ENCODE measurements around the gene C1QL4. TPM values are rescaled to one million over a fixed set of nuclear protein-coding genes. Genes with fewer than 3 reads are reported as not detected.
"Not testable (repeated sequence)": the region's sequence is repeated elsewhere in the genome, so short reads cannot be mapped to it uniquely, and the experiment has no call there.

C1QL4 gene
- not detected for total RNA-seq
- long read RNA-seq: 0 reads

DNA sequence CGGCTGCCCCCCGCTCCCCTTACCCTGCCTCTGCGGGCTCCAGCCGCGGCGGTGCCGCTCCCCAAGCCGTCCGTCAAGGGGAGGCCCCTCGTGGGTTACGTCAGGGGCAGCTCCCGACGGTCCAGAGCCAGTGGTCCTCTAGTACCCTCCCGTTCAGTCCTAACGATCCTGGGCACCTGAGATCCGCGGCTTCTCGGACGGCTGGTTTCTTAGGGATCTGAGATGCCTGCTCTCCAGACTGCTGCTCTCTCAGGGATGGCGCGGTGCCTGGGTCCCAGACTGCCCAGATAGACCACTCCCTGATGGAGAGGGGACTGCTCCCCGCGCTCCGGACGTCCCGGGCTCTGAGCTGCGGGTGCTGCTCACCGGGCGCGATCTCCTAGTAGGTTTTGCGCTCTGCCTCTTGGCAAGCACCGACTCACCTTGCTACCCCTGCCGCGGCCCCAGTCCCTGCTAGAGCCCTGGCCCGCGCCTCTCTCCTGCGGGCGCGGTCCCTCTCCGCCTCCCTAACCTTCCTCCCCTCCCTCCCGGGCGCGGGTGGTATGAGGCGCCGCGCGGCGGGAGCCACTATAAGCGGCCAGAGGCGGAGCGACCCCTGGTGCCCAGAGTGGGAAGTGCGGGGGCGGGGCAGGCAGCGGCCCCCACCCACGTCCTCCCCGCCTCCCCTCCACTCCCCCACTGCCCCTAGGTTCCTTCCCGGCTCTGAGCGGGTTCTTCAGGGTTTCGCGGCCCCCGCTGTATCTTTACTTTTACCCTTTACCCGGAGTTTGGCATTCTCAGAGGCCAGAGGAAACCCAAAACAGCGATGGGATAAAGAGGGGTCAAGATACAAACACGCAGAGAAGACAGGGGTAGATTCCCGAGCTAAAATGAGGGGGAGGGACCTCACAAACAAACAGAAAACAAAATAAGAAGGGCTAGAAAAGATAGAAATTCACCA lies at the start of gene C1QL4:
C1QL4 (minus strand) TSS at position 544 of the 940 bp plus-strand sequence. CDS start 711 bp downstream, outside the sequence.
- intact Hi-C loops (cut with DNase I): loop anchor here in 1 of 2 donors (5.0 kb wide), 1 partner anchor 50 kb away; no protein-coding TSS in a partner anchor
- peak; percentile 87 for DNase-seq
- ATAC-seq: peak; percentile 85 to 89

DNA sequence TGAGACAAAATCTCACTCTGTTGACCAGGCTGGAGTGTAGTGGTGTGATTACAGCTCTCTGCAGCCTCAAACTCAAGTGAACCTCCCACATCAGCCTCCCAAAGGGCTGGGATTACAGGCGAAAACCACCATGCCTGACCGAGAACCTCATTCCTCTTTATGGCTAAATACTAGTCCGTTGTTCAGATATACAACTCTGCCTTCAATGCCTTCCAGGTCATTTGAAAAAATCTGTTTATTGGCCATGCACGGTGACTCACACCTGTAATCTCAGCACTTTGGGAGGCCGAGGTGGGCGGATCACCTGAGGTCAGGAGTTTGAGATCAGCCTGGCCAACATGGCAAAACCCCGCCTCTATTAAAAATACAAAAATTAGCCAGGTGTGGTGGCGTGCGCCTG lies 43.2 kb upstream of the C1QL4 start:
- DNase-seq; intact Hi-C loops (cut with DNase I); ATAC-seq: not testable (repeated sequence)

DNA sequence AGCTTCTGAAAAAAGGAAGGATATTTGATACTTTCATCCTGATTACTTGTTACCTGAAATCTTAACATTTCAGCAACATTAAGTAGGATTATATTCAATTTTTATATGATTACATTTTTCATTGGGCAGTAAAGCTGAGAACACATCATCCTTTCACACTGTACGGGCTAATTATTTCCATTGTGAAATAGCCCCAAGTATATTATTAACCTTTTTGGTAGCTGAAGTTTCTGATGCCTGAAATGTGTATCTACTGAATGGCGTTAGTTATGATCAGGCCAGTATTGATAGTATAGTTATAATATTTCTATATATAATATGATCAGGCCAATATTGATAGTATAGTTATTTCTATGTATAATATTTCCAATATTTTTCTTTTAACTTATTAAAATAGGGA lies 40.4 kb upstream of the C1QL4 start:
- ATAC-seq: no peak

DNA sequence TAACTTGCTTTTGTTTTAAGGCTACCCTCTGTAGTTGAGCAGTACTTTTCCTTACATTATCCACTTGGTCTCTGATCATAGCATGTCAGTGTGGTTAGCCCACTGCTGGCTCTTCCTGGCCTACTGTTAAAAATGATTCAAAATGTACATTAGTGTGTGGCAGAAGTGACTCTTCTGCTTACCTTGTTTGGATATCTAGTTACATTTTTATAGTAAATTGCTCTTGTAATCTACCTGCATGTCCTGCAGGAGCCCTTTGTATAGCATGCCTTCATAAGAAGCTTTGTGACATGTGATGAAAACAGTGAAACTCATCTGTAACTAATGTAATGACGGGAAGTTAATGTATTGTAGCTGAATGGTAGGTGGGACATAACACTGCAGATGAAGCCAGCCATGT lies 38.4 kb upstream of the C1QL4 start:
- intact Hi-C loops (cut with DNase I): no loop called here

More for the DNA sequence above, 40.4 kb upstream of the C1QL4 start:
- DNase-seq: no peak
- intact Hi-C loops (cut with DNase I): no loop called here

DNA sequence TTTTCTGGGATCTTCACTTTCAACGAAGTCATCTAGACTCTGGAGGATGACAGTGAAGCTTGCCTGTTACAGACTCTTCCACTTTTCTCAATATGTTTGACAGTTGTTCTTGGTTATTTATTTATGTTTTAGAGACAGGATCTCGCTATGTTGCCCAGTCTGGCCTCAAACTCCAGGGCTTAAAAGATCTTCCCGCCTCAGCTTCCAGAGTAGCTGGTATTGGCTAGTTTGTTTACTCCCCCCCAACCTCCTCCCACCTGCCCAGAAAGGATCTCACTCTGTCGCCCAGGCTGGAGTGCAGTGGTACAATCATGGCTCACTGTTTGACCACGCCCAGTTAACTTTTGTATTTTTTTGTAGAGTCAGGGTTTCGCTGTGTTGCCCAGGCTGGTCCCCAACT lies 33.6 kb upstream of the C1QL4 start:
- ATAC-seq (no peak), DNase-seq (no peak)
- intact Hi-C loops (cut with DNase I): no loop called here

More for the DNA sequence above, 38.4 kb upstream of the C1QL4 start:
- DNase-seq (no peak), ATAC-seq (no peak)

DNA sequence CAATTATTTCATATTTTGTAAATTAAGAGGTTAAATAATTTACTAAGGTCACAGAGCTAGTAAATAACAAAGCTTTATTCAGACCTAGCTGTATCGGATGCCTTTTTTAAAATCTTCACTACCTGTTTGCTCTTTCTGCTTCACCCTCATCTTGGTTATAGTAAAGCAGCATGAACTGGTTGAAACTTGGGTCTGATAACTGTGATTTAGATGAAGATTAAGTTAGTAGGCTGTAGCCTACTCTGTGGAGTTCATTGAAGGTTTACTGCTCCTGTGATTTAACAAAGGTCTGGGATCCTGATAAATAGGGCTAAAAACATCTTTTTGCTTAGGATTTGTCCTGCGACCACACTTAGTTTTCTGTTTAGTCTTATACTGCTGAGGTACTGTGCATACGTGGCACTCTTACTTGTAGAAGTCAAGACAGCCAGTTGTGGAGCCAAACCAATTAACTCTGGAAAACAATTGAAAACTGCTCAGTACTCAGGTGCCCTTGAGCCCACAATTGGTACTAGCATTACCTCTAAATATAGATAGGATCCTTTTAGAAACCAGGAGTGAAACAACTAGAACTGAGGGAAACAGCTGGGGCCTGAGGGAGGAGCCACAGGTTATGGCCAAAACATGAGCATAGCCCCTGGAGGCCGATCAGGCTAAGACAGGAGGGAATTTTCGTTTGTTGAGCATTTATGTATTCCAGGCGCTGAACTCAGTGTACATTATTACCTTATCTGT lies 32.6 kb upstream of the C1QL4 start:
- peak; percentile 37 for DNase-seq
- ATAC-seq: no peak
- intact Hi-C loops (cut with DNase I): loop anchor here in 1 of 2 donors (5.0 kb wide), 1 partner anchor 213 kb away; no protein-coding TSS in a partner anchor

DNA sequence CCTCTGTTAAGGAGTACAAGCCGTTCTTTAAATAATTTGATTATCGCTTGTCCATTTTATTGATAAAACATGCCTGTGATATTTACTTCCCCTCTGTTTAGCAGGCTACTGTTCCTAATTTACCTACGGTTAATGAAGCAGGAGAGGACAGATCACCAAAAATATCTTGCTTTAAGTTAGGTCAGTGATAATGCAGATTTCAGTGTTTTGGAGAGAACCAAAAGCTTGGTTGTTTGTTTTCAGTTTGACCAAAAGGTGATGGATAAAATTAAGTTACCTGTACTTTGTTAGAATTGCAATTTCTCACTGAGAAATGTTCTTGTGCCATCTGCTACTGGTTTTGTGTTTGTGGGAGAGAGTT lies 31.2 kb upstream of the C1QL4 start:
- intact Hi-C loops (cut with DNase I): loop anchor here in 1 of 2 donors (5.0 kb wide), 1 partner anchor 214 kb away; no protein-coding TSS in a partner anchor
- no peak for ATAC-seq

DNA sequence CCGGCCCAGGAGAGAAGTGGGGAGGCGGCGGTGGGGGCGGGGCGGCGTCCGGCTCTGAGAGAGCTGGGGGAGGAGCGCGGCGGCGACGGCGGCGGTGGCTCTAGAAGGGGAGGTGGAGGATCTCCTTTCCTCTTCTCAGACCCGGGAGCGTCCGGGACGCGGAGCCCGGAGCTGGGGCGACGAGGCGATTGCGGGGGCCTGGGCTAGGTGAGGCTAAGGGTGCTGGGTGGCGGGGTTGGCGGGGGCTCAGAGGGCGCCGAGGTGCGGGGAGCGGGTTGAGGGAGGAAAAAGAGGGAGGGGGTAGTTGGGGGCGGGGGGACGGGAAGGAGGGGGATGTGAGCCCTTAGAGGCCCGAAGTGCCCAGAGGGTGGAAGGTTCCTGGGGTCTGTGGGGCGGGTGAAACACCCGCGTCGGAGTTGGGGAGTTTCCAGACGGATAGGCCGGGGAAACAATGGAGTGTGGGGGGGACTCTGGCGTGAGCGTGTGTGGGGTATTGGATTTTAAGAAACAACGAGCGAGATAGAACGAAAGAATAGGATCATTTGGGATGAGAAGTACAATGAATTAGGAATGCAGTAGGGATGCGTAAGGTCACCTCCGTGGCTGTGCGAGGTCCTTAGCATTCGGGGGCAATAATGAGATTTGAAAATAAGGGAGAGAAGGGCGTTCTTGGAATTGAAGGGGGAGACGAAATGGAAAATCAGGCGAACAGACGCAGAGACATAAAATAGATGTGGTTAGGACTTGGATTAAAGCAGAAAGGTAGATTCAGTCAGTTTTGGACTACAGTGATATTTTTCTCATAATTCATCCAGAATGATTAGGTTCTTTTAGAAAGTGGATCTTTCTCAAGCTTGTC lies 30.6 kb upstream of the C1QL4 start, which contains the start of gene SPATS2:
SPATS2 (plus strand) TSS at position 82 of the 859 bp plus-strand sequence. CDS start 93,551 bp downstream, outside the sequence.
- intact Hi-C loops (cut with DNase I): loop anchor here in 1 of 2 donors (5.0 kb wide), 1 partner anchor 215 kb away; no protein-coding TSS in a partner anchor
- DNase-seq: peak; percentile 96
- ATAC-seq: peak; percentile 8 to 15

More for the DNA sequence above, 31.2 kb upstream of the C1QL4 start:
- no peak for DNase-seq

DNA sequence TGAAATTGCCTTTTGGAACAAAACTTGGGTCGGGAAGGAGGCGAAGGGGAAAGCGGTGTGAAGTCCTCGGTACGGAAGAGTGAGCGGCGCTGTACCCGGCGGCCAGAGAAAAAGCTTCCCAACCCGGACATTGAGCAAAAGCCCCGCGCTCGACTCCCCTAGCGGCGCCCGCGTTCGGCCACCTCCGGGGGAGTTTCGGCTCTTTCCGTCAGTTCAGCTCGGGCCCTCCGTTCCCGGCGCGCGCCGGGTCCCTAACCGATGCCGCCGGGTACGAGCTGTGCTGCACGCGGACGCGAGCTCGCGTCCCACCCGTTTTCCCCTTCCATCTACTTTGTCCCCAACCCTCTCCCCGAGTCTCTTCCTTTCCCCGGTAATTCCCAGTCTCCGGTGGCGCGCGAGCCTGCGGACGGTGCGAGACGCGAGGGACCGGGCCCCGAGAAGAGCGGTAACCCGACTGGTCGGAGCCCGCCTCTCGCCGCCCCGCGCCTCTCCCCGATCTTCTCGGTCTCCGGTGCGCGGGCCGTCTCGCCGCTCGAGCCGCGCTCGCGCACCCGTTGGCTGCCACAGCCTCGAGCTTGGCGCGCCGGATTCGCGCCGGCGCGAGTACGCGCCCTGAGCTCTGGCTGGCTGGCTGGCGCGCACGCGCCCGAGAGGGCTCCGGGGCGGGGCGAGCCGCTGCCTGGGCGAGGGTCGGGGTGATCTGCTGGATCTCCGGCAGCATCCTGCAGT lies 29.8 kb upstream of the C1QL4 start:
- ATAC-seq: peak; percentile 95 to 98
- intact Hi-C loops (cut with DNase I): loop anchor here in 1 of 2 donors (5.0 kb wide), 1 partner anchor 215 kb away; no protein-coding TSS in a partner anchor
- DNase-seq: peak; percentile 91

DNA sequence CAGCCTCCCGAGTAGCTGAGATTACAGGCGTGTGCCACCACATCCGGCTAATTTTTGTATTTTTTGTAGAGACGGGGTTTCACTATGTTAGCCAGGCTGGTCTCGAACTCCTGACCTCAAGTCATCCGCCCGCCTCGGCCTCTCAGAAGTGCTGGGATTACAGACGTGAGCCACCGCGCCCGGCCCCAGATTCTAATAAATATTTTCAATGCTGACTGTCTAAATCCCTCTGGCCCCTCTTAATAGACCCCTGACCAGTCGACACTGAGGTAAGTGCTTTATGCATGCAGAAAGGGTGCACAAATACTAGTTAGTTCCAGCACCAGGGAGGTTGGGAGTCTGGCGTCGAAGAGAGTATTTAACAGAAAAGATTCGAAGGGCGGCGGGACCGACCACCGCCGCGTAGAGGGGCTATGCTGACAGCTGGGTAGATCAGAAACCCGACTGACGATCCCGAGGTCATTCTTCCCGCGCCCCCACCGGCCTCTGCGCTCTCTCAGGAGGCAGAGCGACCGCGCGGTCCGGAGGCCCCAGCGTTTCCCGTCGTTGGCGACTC lies 29.2 kb upstream of the C1QL4 start:
- no peak for DNase-seq
- ATAC-seq: no peak
- intact Hi-C loops (cut with DNase I): loop anchor here in 1 of 2 donors (5.0 kb wide), 1 partner anchor 216 kb away; no protein-coding TSS in a partner anchor

DNA sequence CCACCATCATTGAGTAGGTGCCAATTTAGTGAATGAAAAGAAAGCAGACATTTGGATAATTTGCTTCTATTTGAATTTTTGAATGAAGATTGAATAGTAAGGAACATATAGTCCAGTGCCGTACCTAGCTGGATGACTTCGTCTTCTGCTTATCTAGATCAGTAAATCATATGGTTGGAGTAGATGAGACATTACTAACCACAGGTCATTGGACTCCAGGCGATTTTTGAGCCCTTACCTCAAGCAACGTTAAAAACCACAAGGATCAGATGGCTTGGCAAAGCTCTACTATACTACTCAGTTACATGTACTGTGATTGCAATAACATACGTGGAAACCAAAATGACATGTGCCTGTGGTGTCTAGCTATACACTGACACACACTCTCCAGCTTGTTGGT lies 28.6 kb upstream of the C1QL4 start:
- intact Hi-C loops (cut with DNase I): loop anchor here in 1 of 2 donors (5.0 kb wide), 1 partner anchor 217 kb away; no protein-coding TSS in a partner anchor
- no peak for DNase-seq
- no peak for ATAC-seq

DNA sequence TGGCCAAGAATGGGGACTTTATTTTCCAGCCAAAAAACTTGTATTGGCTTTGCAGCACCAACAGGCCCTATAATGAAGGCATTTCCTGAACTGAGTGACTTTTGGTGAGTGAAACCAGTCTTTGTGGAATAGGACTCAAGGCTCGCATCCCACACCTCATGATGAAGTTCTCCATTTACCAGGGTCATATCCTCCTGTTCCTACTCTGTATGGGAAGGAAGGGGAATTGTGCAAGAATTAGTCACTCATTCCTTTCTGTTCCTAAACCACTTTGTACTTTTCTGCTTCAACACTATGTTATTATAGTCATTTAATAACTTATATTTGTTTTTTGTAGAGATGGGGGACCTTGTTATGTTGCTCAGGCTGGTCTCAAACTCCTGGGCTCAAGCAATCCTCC lies 28.0 kb upstream of the C1QL4 start:
- DNase-seq (no peak), ATAC-seq (no peak)
- intact Hi-C loops (cut with DNase I): loop anchor here in 1 of 2 donors (5.0 kb wide), 1 partner anchor 217 kb away; no protein-coding TSS in a partner anchor

DNA sequence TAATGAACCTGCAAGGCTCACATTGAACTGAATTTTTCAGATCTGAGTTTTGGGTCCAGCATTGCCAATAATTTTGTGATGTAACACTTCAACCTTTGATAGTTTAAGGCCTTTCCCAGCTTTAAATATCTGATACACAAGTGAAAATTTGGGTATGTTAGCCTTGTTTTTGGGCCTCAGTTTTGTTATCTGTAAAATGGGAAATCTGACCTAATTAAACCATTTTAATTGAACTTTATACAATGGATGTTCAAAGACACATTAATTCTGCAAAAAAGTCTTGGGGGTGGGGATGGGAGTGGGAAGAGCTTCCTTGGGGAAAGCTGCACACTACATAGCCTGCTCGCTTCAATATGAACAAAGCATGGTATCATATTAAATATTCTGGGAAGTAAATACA lies 25.1 kb upstream of the C1QL4 start:
- ATAC-seq (no peak), DNase-seq (no peak)
- intact Hi-C loops (cut with DNase I): no loop called here

DNA sequence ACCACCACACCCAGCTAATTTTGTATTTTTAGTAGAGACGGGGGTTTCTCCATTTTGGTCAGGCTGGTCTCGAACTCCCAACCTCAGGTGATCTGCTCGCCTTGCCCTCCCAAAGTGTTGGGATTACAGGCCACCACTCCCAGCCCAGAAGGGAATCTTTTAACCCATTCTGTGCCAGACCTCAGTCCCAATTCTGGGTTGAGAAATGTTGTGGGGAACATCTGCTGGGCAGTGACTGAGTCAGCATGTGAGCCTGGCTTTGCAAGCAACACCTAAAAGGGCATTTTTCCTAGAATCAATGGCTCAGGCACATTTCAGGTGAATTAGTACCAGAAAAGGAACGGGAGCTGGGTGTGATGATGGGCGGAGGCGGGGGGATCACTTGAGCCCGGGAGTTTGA lies 22.7 kb upstream of the C1QL4 start:
- intact Hi-C loops (cut with DNase I): no loop called here
- DNase-seq (no peak), ATAC-seq (no peak)

DNA sequence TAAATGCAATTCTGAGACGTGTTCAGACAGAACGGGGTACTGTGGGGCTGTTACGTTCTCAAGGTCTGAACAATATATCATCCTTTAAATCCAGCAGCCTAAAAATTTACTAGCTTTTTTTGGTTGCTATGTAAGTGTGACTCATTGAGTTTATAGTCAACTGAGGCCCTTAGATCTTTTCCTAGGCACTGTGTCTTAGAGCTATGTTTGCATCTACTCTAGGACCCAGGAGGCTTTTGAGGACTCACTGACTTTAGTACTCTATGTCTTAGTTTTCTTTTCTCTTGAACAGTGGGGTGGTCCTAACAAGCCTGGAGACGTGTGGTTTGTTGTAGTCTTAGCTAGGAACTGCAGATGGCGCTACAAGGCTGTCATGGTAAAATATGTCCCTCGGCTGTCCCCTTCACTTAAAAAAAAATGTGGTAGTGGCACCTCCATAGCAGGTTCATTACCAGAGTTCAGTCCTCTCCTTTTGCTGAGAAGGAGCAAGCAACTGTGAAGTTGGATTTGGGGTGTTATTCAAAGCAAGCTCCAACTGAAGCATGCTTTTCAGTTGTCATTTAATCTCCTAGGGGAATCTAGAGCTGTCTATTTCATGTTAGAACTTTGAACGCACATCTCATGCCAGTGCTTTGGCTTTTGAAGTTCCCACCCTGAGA lies 21.6 kb upstream of the C1QL4 start:
- DNase-seq (no peak), ATAC-seq (peak; percentile 74 to 82)
- intact Hi-C loops (cut with DNase I): no loop called here

DNA sequence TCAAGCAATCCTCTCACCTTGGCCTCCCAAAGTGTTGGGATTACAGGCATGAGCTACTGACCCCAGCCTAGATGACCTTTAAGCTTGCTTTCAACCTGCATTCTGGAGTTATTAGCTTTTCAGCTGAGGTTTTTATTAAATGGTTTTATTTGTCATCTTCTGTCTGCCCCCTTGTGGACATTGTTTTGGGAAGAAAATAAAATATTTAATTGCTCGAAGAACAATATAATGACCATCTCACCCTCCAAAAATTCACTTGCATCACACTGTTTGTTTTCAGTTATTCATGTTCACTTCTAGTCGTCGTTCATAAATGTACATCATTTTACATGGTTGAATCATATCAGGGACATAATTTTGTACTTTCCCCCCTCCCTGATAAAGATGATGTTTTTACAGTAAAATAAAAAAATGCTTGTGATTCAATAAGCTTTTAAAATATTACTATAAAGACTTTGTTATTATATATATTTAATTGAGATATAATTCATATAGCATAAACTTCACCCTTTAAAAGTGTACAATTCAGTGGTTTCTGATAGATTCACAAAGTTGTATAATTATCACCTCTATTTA lies 20.2 kb upstream of the C1QL4 start:
- intact Hi-C loops (cut with DNase I): loop anchor here (1.0 to 2.0 kb wide), 2 partner anchors 157 to 158 kb away; no protein-coding TSS in a partner anchor
- no peak for DNase-seq
- ATAC-seq: no peak

All from left cardiac atrium (tissue), 4 donors.